Ramos (cell line): ENCODE data around the gene HOXA4.

Experiments
- in situ Hi-C: fragments of 300-500 bp; cut with MboI; formaldehyde crosslinking; loops from one replicate; pipeline ENCODE4 v1.14.3; 2022; ENCODE audit warnings: low sequenced_read_pairs; ENCODE audit not compliant: unreplicated experiment

Gene HOXA4

DNA sequence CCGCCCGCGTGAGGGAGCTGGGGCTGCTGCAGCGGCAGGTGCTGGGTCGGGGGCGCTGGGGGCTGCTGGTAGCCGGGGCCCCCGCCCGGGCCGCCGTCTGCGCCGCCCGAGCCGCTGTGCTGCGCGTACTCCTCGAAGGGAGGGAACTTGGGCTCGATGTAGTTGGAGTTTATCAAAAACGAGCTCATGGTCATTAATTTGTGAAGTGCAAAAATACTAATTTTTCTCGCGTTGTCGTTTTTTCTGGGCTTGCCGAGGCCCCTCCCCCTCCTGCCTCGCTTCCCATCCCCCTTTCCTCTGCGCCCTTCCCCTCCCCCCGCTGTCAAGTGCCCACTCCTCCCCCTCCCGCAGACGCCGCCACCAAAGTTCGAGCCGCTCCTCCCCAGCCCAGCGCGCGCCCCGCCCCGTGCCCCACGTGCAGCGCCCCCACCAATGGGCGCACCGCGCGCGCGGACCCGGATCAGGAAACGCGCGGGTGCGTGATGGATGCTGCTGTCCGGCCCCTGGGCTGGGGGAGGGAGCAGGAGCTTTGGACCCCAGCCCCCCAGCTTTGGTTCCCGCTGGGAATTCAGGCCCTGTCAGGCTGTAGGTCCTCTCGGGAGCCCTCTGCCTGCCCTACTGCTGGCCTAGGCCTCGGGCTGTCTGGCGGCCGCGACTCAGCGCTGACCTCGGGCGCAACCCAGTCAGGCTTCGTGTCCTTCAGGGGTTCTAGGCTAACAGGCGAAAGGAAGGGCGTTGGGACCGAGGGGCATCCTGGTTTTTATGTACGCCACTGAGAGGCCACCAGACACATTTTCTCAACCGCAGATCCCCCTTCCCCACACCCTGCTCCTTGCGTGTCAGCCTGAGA is at the start of gene HOXA4:
Gene HOXA4, minus strand, starts transcription at position 218 of the 850 bp plus-strand sequence. Its CDS starts 24 bp downstream, at position 194.
- in situ Hi-C loops: no loop called here

DNA sequence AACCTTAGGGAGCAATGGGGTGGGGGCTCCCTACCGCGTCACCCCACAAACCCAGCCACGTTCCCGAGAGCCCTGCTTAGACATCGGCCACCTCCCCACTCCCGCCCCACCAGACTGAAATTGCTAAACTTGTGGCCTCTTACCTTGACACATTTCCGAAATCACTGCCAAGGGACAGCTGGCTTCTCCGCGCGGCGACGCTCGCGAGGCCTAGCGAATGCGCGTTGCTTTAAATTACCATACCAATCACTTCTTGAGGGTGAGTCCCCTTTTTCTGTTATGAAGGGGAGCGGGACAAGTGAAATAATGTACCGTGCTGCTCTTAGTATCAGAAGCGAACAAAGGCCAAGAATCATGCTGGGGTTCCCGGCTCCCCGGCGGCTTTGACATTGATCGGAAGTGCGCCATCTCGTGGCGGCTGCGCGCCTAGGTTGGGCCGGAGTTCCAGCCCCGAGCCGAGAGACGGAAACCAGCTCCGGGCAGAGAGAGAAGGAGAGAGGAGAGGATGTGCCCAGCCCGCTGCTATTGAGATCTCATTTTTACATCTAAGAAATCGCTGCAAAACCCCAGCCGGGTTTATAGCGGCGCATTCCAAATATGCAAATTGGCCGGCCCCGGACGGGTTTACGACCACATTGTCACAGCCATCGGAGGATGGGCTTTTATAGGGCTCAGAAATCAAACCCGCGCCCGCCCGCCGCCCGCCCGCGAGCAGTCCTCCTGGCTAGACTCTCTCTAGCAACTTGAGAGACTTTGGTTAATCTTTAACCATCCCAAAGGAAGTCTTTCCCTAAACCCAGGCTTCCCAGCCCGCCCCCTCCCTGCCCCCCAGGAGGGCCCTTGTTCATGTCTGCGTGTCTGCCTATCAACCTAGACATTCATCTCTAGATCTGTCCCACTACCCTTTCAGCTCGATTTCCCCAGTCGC is 49.2 kb upstream of the HOXA4 start:
- in situ Hi-C loops: no loop called here

DNA sequence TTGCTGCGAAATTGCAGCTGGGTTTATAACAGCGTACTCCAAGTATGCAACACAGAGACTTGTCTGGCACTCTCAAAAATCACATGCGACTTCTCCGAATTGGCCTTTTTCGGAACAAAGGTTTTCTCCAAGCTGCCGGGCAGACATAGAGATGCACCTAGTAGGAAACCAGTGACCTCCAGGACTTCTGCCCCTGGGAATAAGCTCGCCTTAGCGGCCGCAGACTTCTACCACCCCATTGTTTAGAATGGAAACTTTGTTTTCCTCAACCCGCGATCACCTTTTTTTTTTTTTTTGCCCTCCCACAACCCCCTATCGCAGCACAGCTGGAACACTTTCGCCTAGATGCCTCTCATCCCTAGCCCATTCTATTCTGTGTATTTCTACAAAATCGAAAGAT is 48.5 kb upstream of the HOXA4 start:
- in situ Hi-C loops: no loop called here

DNA sequence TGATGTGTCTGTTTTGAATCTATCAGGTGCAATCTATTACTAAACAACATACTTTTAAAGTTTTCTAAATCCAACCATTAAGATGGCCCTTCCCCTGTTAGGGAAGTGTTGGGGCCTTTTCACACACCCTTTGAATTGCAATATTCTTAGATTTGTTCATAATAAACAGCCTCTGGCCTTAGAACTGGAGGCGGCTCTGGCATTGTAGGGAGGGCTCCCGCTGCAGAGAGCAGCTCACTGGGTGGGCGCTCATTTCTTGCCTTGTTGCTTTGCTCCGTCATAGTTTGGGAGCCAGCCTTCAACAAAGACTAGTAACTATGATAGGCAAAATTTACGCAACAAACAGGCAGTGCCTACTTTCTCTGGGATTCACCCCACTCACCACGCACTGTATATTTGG is 47.8 kb upstream of the HOXA4 start:
- in situ Hi-C loops: no loop called here

DNA sequence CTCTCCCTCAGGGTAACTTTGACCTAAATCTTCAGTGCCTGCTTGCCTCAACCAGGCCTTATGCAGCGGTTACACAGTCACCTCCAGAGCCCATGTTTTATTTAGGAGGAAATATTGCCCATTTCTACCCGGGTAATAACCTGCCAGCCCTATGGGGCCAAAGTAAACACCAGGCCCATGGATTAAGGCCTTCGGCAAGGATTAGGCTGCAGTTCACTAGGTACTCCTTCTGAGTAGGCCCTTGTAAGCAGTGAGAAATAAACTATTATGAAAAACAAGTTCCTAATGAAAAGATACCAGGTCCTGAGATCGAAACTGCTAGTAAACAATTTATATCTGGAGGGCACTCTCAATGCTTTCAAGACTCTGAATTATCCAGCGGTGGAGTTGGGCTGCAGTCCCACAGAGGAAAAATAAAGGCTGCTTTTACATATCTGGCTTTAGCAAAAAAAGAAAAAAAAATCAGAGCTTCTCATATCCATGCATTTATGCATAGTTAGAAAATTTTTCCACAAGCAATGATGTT is 47.3 kb upstream of the HOXA4 start:
- in situ Hi-C loops: no loop called here

DNA sequence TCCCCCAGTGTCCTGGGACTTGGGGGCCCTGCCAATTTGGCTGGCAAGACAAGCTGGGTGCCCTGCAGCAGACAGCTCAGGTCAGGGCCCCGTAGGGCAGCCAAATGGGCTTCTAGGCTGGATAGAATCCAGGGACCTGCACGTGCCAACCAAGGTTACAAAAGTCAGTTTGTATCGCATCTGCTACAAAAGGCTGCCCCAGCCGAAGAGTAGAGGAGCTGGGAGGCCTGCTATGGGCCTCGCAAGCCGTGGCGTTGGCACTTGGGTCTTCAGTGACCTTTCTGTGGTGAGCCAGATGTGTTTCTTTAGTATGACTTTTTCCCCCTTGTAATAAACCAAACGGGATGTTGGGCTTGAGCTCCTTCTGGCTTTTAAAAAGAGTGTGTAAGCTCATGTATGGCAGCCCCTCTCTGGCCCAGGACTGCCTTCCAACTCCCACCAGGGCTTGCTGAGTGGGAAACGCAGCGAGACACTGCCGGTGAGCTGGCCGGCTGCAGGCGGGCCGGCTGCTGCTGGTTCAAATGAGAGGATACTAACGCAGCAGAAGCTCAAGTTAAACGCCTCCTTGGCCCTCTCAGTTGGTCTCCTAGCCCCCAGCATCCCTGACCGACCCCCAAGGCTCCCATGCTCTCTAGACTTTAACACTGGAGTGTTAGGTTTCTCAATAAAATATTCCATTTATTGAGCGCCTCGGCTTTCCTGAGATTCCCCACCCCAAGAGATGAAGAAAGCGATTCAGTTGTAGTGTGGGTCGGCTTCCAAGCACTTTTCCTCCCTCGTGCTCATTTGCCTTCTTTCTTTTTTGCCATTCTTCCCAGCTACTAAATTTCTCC is 46.6 kb upstream of the HOXA4 start:
- in situ Hi-C loops: no loop called here

DNA sequence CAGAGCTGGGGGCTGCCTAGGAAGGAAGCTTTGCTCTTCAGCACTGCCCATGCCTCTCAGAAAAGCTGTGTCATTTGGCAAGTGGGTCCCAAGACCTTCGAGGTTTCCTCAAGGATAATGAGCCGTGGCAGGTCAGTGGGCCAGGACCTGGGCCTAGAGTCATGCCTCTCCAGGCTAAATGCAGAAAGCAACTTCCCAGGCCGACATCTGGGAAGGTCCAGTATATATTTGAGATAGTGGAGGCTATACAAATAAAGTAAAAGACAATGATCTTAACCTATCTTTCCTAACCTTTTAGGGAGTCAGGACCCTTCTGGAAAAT is 45.9 kb upstream of the HOXA4 start:
- in situ Hi-C loops: no loop called here

DNA sequence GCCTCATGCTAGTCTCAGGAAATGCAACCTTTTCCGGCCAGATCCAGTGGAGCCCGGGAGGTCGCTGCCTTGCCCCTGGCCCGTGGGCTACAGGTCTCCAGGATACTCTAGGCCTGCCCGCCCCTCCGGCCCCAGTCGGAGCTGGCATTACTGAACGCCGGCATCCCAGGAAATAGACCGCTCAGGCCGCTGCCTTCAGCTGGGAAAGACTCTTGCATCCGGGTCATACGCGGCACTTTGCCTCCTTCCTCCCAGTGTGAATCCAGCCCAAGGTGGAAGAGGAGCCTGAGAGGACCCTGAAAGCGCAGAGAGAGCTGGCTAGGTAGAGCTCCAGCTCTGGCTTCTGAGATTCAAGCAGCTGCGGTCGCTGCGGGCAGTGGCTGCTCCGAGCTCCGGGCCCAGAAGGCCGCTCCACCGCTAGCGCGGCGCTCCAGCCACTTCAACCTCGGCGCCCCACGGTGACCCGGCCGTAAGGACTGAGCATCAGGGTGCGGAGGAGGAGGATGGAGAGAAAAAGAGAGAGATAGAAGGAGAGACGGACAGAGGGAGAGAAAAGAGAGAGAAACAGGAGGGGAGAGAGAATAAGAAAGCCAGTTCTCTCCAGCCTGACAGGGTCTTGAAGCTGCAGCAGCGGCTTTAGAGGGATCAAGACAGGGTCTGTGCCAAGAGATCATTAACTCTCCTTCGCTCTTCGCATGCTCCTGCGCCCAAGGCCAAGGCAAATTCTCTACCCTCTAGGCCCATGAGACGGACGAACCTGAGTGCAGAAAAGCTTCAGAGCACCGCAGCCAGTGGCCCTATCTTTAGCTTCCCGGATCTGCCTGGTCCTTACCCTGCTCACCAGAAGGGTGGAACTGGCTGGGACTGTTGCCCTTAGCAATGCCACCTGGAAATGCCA is 45.3 kb upstream of the HOXA4 start:
- in situ Hi-C loops: no loop called here

DNA sequence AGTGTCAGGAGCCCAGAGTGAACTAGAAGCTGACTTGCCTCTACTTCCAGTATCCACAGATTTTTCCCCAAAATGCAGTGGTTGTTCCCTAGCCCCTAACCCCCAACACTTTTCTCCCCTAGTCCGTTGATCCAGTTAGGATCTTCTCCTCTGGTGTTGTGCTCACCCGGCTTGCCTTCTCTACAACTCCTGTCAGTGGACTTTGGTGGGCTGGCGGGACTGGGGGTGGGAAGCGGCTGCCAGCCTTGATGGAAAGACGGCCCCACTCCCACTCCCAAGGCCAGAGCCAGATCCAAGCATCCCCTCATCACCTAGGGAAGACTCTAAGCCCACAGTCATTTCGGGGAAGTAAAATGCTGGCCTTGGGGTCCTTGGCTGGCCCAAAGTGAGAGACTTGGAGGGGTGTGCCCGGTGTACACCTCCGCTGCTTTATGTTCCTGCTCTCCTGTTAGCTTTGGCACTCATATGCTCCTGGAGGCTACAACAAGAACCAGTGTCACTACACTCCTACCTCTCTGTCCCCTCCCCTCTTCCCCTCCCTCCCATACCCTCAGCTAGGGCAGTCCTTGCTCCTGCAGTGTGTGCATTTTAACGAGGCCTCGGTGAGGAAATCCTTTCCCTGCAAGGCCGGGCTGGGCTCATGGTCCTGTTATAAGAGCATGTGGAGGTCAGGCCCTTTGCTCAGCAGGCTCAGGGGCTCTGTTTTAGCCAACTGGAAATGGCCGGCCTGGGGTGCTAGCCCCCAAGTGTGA is 44.5 kb upstream of the HOXA4 start:
- in situ Hi-C loops: loop anchor here (25.0 kb wide), 2 partner anchors 1113 to 1288 kb away; no protein-coding TSS in a partner anchor

DNA sequence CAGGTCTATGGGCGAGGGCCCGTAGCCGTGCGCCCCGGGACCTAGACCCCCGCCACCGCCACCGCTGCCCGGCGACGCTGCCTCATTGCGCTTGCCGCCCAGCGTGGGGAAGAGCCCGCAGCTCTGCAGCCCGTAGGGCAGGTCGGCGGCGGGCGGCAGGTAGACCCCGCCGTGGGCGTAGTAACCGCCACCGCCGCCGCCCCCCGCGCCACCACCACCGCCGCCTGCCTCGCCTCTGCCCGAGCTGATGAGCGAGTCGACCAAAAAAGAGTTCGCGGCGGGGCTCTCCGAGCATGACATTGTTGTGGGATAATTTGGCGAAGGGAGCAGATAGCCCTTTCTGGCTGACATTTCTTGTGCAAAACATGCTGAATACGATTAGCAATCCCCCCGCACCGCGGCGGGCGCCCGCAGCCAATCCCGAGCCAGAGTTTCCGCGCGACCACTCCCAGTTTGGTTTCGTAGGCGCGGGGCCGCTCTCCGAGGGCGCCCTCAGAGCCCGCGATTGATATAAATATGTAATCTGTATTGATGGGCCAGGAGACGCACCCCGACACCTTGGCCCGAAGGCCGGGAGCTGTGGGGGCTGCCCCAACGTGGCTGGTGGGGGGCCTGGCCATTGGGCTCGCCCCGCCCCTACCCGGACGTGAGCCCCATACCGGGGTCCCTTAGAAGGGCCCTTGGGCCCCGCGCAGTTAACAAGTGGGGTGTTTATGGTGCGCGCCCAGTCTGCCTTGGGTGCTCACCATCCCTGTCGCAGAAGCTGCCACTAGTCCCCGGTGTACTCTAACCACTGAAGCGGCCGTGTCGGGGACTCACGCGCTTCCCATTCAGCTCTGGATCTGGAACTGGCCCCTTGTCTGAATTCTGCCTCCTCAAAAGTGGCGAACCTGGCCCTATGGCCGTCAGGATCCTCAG is 43.7 kb upstream of the HOXA4 start, which contains the start of gene HOXA10:
Gene HOXA10, minus strand, starts transcription at position 365 of the 918 bp plus-strand sequence. Its CDS starts 14 bp downstream, at position 351.
- in situ Hi-C loops: loop anchor here (25.0 kb wide), 2 partner anchors 1112 to 1287 kb away; no protein-coding TSS in a partner anchor

DNA sequence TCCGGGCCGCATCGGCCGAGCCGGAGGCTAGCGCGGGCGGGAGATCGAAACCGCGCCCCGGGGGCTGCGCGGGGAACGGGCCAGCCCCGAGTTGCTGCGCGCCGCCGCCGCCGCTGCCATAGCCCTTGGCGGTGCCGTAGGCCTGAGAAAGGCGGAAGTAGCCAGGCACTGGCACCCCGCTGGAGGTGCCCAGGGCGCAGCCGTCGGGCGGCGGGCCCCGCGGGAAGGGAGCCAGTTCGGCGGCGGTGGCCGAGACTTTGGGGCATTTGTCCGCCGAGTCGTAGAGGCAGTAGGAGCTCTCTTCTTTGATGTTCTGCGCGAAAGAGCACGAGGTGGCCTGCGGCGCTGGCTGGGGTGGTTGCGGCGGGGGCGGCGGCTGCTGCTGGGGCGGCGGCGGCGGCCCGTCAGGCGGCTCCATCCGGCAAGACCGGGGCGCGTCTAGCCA is 43.0 kb upstream of the HOXA4 start:
- in situ Hi-C loops: loop anchor here (25.0 kb wide), 2 partner anchors 1111 to 1286 kb away; no protein-coding TSS in a partner anchor

DNA sequence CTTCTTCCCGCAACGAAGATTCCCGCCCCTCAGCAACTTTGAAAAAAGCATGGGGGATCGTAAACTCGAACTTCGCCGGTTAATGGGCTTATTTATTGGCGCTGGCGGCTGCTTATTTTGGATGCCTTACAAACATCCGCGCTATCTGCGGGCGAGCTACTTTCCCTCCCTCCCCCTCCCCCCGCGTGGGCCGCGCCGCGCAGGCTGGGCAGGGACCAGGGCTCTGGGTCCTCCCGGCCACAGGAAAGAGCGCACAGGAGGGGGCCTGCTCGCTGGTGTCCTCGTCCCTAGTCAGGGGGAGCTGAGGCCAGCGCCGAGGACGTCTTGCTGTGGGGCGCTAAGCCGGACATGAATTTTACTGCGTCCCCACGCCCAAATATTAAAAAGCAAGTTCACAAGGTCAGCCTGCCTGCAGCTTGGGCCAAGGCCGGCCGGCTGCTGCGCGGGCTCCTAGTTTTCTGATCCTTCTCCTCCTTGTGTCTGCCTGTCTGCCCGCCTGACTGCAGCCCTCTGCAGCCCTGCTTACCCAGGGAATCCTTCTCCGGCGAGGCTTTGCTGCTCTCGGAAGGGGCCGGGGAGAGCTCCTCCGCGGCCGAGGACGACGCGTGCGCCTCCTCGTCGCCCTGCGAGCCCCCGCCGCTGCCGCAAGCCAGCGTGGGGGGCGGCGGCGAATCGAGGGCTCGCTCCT is 42.4 kb upstream of the HOXA4 start:
- in situ Hi-C loops: loop anchor here (25.0 kb wide), 2 partner anchors 1111 to 1286 kb away; no protein-coding TSS in a partner anchor

DNA sequence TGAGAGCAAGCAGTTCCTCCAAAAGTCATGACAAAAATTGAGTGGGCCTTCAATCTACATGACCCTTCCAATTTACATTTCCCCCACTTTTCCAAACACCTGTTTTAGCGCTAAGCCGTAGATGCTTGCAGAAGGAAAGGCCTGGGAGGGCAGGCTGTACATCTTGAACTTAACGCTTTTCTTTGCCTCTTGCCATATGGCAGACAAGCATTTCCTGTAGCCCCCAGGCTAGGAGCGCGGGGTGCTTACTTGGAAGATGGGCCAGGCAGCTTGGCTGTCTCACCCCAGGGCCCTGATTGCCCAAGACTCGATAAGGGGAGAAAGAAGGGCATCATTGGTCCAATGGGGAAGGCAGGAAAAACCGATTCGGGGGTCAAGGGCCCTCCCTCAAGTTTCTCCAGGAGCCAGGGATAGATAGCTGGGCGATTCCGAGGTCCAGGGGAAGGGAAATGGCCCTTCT is 41.8 kb upstream of the HOXA4 start:
- in situ Hi-C loops: loop anchor here (25.0 kb wide), 2 partner anchors 1110 to 1285 kb away; no protein-coding TSS in a partner anchor

DNA sequence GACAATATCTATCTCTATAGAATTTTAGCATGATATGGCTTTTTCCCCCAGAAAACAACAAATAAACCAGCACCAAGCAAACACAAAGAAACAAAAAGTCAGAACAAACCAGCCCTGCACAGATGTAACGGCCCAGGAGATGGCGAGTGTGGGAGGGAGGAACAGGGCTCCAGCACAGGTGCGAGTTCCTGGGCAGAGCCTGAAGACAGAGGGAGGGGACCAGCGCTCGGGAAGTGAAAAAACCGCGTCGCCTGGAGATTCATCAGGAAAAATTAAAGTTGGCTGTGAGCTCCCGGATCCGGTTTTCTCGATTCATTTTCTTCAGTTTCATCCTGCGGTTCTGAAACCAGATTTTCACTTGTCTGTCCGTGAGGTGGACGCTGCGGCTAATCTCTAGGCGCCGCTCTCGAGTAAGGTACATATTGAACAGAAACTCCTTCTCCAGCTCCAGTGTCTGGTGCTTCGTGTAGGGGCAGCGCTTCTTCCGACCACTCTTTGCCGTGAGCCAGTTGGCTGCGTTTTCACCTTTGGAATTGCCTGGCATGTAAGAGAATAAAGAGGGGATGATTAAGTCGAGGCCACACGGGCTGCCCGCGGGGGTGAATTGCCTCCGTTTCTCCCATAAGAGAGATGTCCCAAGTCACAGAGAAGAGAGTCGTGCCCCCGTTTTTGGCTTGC is 41.2 kb upstream of the HOXA4 start:
- in situ Hi-C loops: loop anchor here (25.0 kb wide), 2 partner anchors 1109 to 1284 kb away; no protein-coding TSS in a partner anchor

DNA sequence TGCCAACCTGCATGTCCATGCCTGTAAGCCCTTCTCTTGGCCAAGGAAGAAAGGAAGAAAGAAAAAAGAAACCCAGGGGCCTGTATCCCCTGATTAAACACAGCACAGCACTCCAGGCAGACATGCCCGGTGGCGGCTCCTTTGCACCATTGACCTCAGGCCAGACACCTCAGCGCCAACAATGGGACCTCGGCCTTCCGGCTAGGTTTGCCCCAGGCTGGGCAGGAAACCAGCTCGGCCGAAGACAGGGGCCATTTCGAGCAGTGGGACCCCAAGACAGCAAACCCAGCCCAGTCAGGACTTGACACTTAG is 40.7 kb upstream of the HOXA4 start:
- in situ Hi-C loops: loop anchor here (25.0 kb wide), 2 partner anchors 1109 to 1284 kb away; no protein-coding TSS in a partner anchor
